GM19324 (cell line): ENCODE results near the gene NAV2.
"Not testable (repeated sequence)": the region's sequence is repeated elsewhere in the genome, so short reads cannot be mapped to it uniquely, and the experiment has no call there.

ENCODE experiments used
- ATAC-seq: cut with Tn5 transposase; IDR thresholded peaks from one replicate; pipeline ENCODE4 v1.9.1; 2021; ENCODE audit warnings: mild to moderate bottlenecking, moderate library complexity; ENCODE audit not compliant: unreplicated experiment, low FRiP score

Gene NAV2

DNA sequence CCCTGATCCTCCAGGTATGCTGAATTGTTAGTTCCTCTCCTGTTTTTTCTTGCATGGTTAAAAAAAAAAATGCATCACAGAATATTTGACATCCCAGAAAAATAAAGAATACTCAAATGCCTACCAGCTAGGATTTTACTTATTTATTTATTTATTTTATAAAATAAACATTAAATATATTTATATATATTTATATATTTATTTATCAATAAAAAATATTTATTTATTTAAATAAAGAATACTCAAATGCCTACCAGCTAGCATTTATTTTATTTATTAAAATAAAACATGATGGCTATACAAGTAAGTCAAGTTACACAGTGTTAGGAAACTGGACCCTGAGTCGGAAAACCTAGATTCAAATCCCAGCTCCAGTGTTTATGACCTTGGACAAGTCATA is 164.1 kb downstream of the NAV2 start:
- ATAC-seq: no peak

DNA sequence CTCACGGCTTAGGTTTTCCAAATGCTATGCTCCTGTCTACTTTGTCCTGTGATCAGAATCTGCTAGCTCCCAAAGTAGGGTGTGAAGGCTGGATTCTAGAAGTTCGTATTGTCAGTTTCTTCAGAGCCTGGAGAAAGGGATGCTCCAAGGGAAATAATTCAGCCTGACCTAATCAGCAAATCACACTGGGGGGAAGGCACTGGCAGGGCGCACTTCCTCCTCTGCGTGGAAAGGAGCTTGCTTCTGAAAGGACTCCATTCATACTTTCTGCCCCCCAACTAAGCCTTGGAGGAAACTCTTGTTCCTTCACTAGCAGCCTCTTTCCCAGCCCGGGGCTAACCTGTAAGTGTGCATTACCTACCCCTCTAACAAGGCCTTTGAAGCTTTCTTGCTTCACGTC is 165.9 kb downstream of the NAV2 start:
- ATAC-seq: no peak

DNA sequence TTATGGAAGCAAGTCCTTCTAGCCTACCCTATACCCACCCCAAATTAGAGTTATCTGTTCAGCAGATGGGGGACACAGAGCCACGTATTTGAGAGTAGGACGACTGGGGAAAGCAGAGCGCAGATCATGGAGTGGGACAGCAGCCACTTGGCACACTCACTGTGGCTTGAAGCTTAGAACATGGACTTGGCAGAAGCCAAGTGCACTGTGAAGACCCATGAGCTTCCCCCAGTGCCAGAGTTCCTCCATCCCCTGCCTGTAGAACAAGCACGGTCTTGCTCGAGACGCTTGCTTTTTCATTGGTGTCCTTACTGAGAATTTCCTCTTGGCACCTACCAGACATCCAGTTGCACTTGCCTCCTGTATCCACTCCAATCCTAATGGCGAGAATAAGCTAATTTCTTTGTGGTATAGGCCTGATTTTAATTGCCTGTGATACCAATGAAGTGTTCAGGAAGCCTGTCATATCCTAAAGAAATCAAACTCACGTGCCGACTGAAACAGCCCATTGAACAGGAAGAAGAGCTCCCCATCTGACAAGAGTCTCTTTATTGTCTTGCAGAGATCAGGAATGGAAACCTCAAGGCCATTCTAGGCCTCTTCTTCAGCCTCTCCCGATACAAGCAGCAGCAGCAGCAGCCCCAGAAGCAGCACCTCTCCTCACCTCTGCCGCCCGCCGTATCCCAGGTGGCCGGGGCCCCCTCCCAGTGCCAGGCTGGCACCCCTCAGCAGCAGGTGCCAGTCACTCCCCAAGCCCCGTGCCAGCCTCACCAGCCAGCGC is 166.9 kb downstream of the NAV2 start:
- ATAC-seq: no peak

DNA sequence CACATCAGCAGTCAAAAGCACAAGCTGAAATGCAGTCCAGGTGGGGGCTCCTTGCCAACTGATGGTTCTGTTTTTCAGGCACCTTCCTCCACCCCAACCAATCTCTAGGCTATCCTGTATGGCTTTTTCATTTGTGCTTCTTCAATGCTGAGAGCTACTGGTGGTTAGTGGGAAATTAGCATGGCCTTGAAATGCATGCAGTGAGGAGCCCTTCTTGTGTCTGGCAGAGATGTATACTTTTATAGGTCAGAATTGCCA is 167.4 kb downstream of the NAV2 start:
- ATAC-seq: no peak

DNA sequence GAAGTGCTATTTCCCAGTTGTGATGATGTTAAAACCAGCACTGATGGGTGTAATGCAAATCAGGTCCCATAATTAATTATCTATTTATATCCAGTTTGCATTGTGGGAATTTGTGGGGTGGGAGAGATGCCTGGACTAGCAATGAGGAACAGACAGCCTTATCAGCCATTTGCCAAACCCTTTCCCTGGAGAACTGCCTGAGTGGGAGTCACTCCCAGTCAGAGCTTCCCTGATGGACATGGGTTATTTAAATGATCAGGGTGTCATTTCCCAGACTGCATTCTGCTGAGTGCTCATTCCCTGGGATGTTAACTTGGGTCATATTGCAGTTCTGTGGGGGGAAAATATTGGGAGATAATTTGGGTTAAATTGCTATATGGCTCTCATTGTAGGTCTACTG is 168.5 kb downstream of the NAV2 start:
- no peak for ATAC-seq

DNA sequence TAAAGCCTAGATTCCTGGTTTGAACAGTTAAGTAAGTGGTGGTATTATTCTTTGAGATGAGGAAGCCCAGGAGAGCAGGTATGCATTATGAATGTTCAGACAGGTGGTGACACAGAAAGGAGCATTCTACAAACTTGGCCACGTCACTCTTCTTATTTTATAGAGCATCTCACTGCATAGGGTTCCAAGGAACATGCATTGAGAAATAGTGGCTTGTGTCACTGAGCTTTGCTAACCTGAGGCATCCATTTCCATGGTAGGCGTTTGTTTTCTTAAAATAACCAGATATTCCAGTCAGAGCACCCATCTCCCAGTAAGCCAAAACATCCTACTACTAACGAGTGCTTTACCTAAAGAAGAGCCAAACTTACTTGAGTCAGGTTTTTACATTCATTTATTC is 169.7 kb downstream of the NAV2 start:
- no peak for ATAC-seq

DNA sequence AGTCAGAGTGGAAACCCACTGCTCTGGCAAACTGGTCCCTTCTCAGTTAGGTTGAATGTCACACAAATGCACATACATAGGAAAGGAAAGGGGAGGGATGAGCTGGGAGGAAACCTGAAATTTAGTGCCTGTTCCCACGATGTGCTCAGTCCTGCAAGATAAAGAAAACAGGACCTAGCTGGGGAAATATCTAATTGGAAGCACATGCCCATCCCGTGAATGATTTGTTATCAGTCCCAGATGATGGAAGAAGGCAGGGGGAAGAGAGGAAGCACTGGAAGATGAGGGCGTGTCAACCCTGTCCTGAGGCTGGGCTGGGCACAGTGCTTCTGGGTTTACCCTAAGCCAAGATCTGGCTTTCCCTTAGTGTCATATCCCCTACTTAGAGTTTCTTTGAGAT is 173.9 kb downstream of the NAV2 start:
- no peak for ATAC-seq

DNA sequence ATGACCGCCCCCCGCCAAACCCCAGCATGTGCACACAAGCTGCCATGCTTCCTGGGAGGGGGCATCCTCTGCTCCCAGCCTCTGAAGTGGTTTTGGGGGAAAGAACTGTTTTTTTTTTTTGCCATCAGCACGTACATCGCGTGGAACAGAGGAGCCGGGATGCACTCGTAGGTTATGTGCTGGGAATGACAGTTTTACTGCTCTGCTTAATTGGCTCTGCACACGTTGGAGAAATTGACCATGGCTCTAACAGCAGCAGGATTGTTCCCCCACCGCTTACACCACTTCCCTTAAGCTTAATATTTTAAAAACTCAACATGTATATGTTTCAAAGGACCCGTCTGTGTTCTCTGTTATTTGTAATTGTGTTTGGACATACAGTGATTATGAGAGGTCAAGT is 175.2 kb downstream of the NAV2 start:
- ATAC-seq: no peak

DNA sequence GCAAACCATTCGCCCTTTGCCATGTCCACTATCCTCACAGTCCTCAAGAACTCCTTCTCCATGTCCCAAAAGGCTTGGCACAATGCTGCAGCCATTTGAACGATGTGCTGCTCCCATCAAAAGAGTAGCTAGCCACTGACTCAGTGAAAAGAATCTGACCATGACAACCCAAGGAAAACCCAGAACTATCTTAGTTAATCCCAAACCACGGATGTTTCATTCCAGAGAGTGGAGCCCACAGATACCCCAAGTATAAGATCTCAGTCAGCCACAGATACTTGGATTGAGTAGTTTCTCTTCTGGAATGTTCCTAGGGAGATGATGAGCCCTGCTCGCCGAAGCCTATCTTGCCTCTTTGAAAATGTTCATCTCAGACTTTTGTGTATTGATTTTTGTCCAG is 176.9 kb downstream of the NAV2 start:
- no peak for ATAC-seq

DNA sequence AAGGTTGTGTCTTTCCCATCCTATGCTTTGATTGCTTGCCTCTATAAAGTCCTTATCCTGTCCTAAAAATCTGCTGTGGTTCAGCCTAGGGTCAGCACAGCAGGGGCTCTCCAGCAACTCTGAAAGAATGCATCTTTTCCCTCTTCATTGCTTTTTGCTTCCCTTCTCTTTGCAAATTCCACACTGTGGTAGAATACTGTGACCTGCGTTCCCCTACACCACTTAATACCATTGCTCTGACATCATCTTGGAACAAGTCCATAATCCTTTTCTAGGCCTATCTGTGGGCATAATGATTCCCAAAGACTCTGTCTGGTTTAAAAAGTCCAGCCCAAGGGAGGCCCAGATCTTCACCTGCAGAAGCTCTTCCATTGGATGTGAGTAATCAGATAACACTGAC is 177.7 kb downstream of the NAV2 start:
- ATAC-seq: no peak

DNA sequence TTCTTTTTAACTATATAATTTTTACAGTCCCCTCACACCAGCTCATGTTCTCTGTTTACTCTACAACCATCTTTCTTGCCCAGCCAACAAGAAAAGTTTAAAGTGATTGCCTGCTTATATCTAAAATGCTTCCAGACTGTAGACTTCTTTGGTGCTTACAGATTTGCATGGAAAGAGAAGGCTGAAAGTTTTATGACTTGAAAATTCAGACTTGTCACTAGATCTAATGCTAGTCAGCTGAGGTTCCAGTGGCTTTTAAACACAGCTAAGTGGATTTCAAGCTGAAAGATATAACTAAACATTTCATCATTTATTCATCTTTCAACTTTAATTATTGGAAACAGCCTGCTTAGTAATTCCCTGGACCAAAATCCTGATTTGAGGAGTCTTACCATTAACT is 178.4 kb downstream of the NAV2 start:
- ATAC-seq: no peak

DNA sequence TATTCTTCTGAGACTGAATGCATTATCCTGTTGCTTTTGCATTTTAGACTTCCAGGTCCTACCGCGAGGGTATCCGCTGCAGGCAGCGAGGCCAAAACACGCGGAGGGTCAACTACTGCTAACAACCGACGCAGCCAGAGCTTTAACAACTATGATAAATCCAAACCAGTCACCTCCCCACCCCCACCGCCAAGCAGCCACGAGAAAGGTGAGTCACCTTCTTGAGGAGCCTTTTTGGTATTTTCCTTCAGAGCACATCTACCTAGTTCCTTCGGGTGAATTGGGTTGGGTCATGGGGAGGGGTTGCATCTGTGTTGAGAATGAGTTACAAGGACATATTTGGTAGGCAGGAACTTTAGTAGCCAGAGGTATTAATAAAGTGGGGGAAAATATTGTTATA is 179.8 kb downstream of the NAV2 start:
- no peak for ATAC-seq

DNA sequence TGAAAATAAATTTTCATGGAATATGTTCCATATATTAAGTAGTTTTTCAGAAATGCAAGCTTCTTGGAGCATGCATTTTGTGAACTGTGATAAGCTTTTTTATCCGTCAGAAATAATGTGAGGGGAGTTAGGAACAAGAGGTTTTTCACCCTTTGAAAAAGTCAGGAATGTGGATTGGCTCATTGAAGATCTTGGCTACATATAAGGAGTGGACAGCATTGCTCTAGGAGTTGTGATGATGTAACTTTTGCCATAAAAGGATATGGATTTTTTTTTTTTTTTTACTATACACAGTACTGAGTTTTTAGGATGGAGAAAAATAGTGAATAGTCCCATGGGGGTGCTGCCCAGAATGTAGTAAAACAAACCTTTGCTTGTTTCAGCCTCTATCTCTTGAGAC is 180.2 kb downstream of the NAV2 start:
- ATAC-seq: no peak

DNA sequence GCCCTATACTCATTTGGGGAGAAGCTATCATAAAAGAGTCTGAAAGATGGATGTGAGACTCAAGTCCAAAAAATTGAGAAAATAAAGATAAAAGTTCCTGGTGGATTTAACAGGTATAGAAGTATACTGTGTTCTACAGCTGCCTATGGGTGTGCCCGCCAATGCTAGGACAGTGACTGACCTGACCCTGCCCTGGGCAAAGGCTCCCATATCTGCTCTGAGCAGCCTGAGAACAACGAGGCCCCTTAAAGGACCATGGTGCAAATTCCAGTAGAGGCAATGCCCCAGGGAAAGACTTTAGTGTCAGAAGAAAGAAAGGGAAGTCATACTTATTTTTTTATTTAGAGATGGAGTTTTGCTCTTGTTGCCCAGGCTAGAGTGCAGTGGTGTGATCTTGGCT is 181.8 kb downstream of the NAV2 start:
- ATAC-seq: no peak

DNA sequence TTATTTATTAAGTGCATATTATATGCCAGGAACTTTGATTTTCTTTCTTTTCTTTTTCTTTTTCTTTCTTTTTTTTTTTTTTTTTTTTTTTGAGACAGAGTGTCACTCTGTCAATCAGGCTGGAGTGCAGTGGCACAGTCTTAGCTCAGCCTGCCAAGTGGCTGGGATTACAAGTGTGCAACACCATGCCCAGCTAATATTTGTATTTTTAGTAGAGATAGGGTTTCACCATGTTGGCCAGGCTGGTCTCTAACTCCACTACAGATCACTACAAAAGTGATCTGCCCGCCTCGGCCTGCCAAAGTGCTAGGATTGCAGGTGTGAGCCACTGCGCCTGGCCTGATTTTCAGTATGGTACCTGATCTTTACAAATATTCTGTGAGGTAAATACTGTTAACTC is 182.4 kb downstream of the NAV2 start:
- not testable (repeated sequence) for ATAC-seq

DNA sequence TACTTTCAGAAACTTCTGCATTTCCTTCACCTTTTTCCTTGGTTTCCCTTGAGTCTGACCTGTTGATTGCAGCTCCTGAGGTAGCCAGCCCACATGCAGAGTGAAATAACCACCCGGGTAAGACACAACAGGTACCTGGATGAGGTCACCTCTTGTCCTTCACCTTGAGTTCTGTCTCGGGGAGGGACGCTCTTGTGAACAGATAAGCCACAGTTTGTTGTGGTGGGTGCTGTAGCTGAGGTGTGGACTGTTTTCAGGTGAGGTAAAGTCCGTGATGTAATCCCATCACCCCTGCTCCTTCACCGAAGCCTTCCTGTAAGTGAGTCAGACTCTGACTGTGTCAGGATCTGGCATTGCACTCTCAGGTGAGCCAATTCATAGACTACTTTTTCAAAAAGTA is 183.1 kb downstream of the NAV2 start:
- no peak for ATAC-seq

DNA sequence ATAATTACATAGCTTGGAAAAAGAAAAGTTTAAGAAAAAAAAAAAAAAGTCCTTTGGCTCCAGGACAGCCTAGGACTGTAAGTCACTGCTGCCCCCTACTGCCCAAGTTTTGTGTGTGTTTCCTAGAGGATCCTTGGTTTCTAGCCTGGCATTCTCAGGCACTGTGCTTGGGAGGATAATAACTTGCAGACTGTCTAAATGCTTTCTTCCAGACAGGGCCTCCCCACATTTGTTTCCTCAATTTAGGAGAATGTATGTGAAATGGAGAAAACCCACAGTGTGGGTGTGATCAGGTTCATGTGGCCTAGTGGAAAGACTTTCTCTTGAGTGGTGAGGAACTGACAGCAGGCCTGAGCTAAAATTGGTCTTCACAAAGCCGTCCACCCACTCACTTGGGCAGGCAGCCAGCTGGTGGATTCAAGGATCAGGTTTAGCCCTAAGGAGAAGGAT is 191.0 kb downstream of the NAV2 start:
- no peak for ATAC-seq

DNA sequence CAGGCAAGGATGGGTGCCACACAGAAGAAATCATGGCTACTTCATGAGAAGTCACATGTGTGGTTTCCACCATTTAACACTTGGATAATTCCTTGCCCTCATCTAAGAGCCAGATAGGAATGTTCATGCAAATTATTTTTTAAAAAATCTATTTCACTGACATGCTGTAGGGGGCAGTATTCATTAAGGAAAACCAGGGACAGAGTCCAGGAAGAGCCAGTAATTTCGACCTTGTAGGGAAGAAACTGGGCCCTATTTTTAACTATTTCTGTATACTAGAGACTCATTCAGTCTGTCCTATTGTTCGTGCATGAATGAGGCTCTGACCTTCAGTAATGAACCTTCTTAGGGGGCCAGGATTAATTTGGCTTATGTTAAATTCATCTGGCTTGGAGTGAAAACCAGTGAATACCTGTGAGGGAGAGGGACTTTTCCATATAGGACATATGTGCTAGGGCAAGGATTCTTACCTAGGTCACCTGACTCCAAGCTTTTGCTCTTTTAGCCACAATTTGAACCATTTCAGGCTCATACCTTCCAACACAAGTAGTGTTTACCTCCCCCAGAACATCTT is 192.7 kb downstream of the NAV2 start:
- ATAC-seq: no peak

DNA sequence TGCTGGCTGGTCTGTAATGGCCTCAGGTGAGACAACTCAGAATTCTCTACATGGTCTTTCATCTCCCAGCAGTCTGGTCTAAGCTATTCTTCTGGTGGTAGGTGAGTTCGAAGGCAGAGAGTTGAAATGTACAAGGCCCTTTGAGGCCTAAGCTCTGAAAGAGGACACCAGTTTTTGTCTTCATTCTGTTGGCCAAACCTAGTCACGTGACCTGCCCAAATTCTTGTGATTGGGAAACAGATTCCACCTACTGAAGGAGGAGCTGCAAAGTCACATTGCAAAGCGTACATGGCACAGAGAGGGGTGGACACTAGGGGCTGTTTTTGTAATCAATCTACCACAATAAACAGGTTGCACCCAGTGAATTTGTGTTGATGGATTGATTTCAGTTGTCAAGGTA is 193.5 kb downstream of the NAV2 start:
- ATAC-seq: no peak

DNA sequence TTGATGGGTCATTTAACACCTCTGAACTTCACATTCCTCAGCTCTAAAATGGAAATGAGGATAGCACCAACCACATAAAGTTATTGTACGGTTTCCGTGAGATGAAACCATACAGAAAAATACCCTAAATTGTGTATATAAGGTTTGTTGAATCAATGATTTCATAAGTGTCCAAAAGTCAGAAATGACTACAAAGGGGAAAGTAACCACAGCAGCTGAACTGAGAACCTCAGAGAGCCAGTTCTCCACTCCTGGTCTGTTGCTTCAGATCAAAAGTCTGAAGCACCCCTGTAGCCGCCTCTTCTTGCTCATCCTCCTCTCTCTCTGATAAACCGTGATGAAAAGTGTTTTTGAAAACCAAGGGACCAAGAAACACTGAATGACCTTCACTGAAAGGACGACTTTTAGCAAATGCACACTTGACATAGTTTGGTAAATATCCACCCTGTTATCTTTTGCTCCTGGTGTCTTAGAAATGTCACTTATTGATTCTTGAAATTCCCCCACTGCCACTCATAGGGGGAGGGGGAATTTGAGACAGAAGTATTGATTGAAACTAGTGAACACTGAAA is 194.5 kb downstream of the NAV2 start:
- no peak for ATAC-seq

DNA sequence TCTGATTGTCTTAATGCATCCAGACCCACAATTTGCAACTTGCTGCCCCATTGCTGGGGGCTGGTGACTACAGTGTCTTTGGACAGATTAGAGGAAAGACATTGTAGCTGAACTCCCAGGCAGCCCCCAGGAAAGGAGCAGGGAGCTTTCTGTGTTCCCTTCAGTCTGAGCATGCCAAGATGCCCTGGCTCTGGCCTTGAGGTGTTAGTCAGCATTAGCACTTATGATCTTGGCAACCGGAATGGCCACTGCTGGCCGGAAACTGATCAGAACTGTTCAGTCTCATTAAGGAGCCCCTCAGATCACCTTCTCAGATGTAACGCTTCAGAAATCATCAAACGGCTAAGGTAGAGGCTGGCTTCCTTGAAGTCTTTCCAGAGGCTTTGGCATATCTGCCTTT is 195.2 kb downstream of the NAV2 start:
- no peak for ATAC-seq

DNA sequence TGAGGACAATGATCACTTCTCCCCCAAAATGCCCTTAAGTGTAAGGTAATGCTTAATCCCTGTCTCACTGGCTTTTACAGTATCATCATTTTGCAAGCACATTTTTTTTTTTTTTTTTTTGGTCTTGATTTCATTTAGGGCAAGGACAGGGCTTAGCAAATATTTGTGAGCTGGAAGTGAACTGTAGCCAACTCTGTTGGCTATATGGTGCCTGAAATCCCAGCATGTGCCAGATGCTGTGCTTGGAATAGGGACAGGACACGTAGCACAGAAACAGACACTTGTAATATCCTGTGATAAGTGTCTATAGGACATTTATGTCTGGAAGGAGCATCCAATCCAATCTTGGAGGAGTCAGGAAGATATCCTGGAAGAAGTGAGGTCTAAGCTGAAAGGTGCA is 198.3 kb downstream of the NAV2 start:
- ATAC-seq: no peak
